Endothelial cell of umbilical vein (primary cell): ENCODE data around the gene CNTNAP2.

ENCODE experiments used
- CTCF ChIP-seq, 2 donors: IDR thresholded peaks; 1 replicate in 1 of 2; 2 replicates in 1 of 2; pipeline ENCODE4 v1.5.1; 2011; ENCODE audit warnings: low read length in 2 of 2, mild to moderate bottlenecking in 2 of 2, moderate library complexity in 2 of 2, control low read depth in 1 of 2, inconsistent platforms in 1 of 2, low read depth in 1 of 2; ENCODE audit not compliant: insufficient read depth in 1 of 2; ENCODE audit errors: extremely low read depth in 1 of 2
- EZH2 ChIP-seq: IDR thresholded peaks from 2 replicates; pipeline ENCODE4 v1.6.1; 2012; ENCODE audit warnings: borderline replicate concordance, low read depth, mild to moderate bottlenecking, moderate library complexity, low read length, inconsistent platforms; ENCODE audit not compliant: severe bottlenecking
- JUN ChIP-seq: IDR thresholded peaks from 2 replicates; pipeline ENCODE4 v1.6.1; 2011; ENCODE audit warnings: borderline replicate concordance, low read depth; ENCODE audit not compliant: insufficient read length, insufficient read depth
- POLR2A ChIP-seq: IDR thresholded peaks from 2 replicates; pipeline ENCODE4 v1.6.1; 2012; ENCODE audit warnings: low read depth, mild to moderate bottlenecking, control low read depth, low read length
- POLR2AphosphoS5 ChIP-seq: IDR thresholded peaks from 2 replicates; pipeline ENCODE4 v1.6.1; 2012; ENCODE audit warnings: low read depth, mild to moderate bottlenecking, control low read depth, low read length, moderate library complexity; ENCODE audit not compliant: insufficient read depth
- TF ChIP-seq, protein P1 (sequence below): IDR thresholded peaks from 2 replicates; pipeline ENCODE4 v1.6.1; 2011; ENCODE audit not compliant: insufficient read depth, insufficient read length

DNA sequence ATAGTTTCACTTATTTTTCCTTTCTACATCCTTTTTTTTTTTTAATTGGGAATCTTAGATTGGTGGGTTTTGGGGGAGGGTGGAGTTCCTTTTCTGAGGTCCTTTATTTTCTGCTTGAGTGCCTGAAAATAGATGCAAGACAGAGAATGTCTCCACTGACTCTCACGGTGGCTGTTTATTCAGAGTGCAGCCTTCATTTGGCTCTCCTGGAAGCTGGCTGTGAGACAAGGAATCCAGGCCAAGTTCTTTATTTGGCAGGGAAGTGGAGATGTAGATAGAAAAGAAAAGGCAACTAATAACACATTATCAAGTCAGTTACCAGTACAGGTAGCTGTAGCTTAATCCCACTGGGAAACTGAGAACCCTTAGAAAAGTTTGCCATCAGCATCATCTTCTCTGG, 118.6 kb downstream of the CNTNAP2 start:
- TF ChIP-seq POLR2AphosphoS5, result no peak
- no peak for TF ChIP-seq CTCF (IDR thresholded peaks at IDR 0.05; ENCODE audit: extremely low read depth in 1 of 2, insufficient read depth in 1 of 2, low read depth in 1 of 2, low read length in 2 of 2)
- TF ChIP-seq, protein P1, sequence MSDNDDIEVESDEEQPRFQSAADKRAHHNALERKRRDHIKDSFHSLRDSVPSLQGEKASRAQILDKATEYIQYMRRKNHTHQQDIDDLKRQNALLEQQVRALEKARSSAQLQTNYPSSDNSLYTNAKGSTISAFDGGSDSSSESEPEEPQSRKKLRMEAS, result no peak
- TF ChIP-seq POLR2A, result no peak
- no peak for TF ChIP-seq JUN
- no peak for TF ChIP-seq EZH2
